Gastroesophageal sphincter (tissue), 4 donors: ENCODE measurements around the gene APEX1. TPM values are rescaled to one million over a fixed set of nuclear protein-coding genes. Genes with fewer than 3 reads are reported as not detected.
"Not testable (repeated sequence)": the region's sequence is repeated elsewhere in the genome, so short reads cannot be mapped to it uniquely, and the experiment has no call there.

Experiments used
- ATAC-seq: fragments of 150-250 bp; one replicate; pipeline ENCODE4 v1.9.1; 2016; ENCODE audit warnings: mild to moderate bottlenecking, moderate library complexity
- H3K27ac ChIP-seq, 4 donors: fragments of 200-600 bp; sonication (generic) in 3 of 4; 1 replicate in 3 of 4; 2 replicates in 1 of 4; pipeline ENCODE4 v1.5.1; 2016 to 2019
- H3K27me3 ChIP-seq: fragments of 200-600 bp; sonication (generic); one replicate; pipeline ENCODE4 v1.5.1; 2019
- H3K36me3 ChIP-seq, 2 donors: fragments of 200-600 bp; sonication (generic); one replicate each; pipeline ENCODE4 v1.5.1; 2019; ENCODE audit warnings: control low read depth in 1 of 2
- H3K4me1 ChIP-seq, 3 donors: fragments of 200-600 bp; sonication (generic); 1 replicate in 2 of 3; 2 replicates in 1 of 3; pipeline ENCODE4 v1.5.1; 2016 to 2019; ENCODE audit warnings: control low read depth in 2 of 3
- H3K4me3 ChIP-seq, 2 donors: fragments of 200-600 bp; sonication (generic); one replicate each; pipeline ENCODE4 v1.5.1; 2019; ENCODE audit warnings: mild to moderate bottlenecking in 1 of 2, moderate library complexity in 1 of 2
- H3K9me3 ChIP-seq, 3 donors: fragments of 200-600 bp; sonication (generic); one replicate each; pipeline ENCODE4 v1.5.1; 2017 to 2019; ENCODE audit warnings: control low read depth in 2 of 3
- CTCF ChIP-seq, 4 experiments: fragments of 200-600 bp in 2 of 4; fragments of 450-650 bp in 2 of 4; sonication (generic) in 1 of 4; IDR thresholded peaks; one replicate each; pipeline ENCODE4 v1.5.1; 2017 to 2019; ENCODE audit warnings: antibody characterized with exemption in 4 of 4, mild to moderate bottlenecking in 2 of 4, moderate library complexity in 2 of 4
- EP300 ChIP-seq: sonication (generic); formaldehyde crosslinking; IDR thresholded peaks from one replicate; pipeline ENCODE4 v1.6.1; 2017; ENCODE audit warnings: antibody characterized with exemption, mild to moderate bottlenecking
- POLR2A ChIP-seq, 2 donors: fragments of 450-650 bp; IDR thresholded peaks; one replicate each; pipeline ENCODE4 v1.6.1; 2017; ENCODE audit warnings: antibody characterized with exemption in 2 of 2, mild to moderate bottlenecking in 2 of 2, moderate library complexity in 1 of 2
- POLR2AphosphoS5 ChIP-seq: sonication (generic); formaldehyde crosslinking; IDR thresholded peaks from one replicate; pipeline ENCODE4 v1.6.1; 2017; ENCODE audit warnings: antibody characterized with exemption
- WGBS, 2 donors: methylation state at CpG; one replicate each; pipeline ENCODE4 v1.1.5; 2018; ENCODE audit warnings: low coverage in 1 of 2; 5-methylcytosine and 5-hydroxymethylcytosine counted together
- small RNA-seq, 4 donors: library from RNA; depleted of rRNA; stranded (forward); fragments of <200 nt; gene quantifications; one replicate each; pipeline ENCODE3, GENCODE V24; 2016
- total RNA-seq, 4 donors: library from RNA; depleted of rRNA; stranded (reverse); fragments of >200 nt; gene quantifications; one replicate each; pipeline ENCODE4 v1.1.0, GENCODE V29; 2016

Gene APEX1
- total RNA-seq, 4 donors from 2014 or later, result 86.2 to 120 (median 98.0) TPM

DNA sequence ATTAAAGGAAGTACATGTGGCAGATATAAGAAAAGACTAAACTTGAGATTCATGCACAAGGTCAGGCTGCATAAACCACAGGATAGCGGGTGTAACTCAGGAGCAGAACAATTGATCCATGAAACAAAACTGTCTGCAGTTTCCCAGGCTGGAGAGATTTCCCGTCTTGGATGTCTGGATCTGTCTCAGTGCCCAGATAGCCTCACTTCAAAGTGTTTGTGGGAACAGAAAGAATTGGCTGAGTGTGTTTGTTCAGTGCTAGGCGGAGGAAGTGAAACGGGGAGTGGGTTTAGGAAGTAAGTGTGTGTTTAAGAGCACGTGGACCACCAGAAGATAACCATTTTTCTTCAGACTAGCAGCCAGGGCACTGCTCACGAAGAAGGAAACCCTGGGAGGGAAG lies 48.9 kb downstream of the APEX1 start:
- H3K9me3 ChIP-seq, result no peaks in the 10 kb centered on the region
- no peaks in the 10 kb centered on the region for H3K36me3 ChIP-seq
- TF ChIP-seq CTCF (IDR thresholded peaks at IDR 0.05) (no peak), POLR2A (IDR thresholded peaks at IDR 0.05) (no peak), EP300 (no peak), POLR2AphosphoS5 (no peak)
- H3K27ac ChIP-seq, result no peak overlapping the region
- no peaks in the 10 kb centered on the region for H3K27me3 ChIP-seq
- H3K4me1 ChIP-seq, result no peaks in the 10 kb centered on the region
- H3K4me3 ChIP-seq, result no peak overlapping the region
- WGBS, 2 donors, result 35 to 59% methylated on average over 3 to 6 of the region's 6 CpGs
- no peak for ATAC-seq

- H3K9me3 ChIP-seq, H3K4me3 ChIP-seq, H3K36me3 ChIP-seq, H3K4me1 ChIP-seq, H3K27ac ChIP-seq, ATAC-seq, H3K27me3 ChIP-seq: not testable (repeated sequence)
- no CpG with 5 or more reads among the region's 30 CpGs for WGBS, 2 donors
These were observed 51.2 kb downstream of the APEX1 start for GRCh38 chr14:20506276-20506675.

DNA sequence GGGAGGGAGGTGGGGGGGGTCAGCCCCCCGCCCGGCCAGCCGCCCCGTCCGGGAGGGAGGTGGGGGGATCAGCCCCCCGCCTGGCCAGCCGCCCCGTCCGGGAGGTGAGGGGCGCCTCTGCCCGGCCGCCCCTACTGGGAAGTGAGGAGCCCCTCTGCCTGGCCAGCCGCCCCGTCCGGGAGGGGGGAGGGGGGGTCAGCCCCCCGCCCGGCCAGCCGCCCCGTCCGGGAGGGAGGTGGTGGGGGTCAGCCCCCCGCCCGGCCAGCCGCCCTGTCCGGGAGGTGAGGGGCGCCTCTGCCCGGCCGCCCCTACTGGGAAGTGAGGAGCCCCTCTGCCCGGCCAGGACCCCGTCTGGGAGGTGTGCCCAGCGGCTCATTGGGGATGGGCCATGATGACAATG lies 51.7 kb downstream of the APEX1 start:
- not testable (repeated sequence) for ATAC-seq, H3K4me3 ChIP-seq, H3K4me1 ChIP-seq, H3K27me3 ChIP-seq, H3K27ac ChIP-seq, H3K36me3 ChIP-seq, H3K9me3 ChIP-seq
- WGBS, 2 donors, result no CpG with 5 or more reads among the region's 30 CpGs

Small RNA genes within 50 kb of the gene (small RNA-seq; reads per million reads assigned to genes)
- gene RNA5SP382, result 0.36 to 4.4 (median 1.7) reads per million in 4 donors

Other genes with a start within 250 kb of the APEX1 start
- gene OR11H6, start 231.5 kb upstream of the APEX1 start, total RNA-seq, result not detected
- gene OR11H7, start 226.2 kb upstream of the APEX1 start, total RNA-seq, result under 1 TPM in 1 of 4 donors, not detected in 3; 0.50 TPM
- not detected for gene OR11H4, start 215.9 kb upstream of the APEX1 start, total RNA-seq
- 10 to 100 TPM in 2 of 4 donors, 1 to 10 TPM in 2; 8.1 to 10.9 (median 10.0) TPM for gene TTC5, start 149.3 kb upstream of the APEX1 start, total RNA-seq
- 10 to 100 TPM; 33.4 to 64.8 (median 39.5) TPM for gene CCNB1IP1, start 121.9 kb upstream of the APEX1 start, total RNA-seq
- gene PARP2, start 111.6 kb upstream of the APEX1 start, total RNA-seq, result 10 to 100 TPM in 2 of 4 donors, 1 to 10 TPM in 2; 8.2 to 18.1 (median 9.9) TPM
- 10 to 100 TPM; 12.9 to 27.6 (median 20.5) TPM for gene TEP1, start 41.7 kb upstream of the APEX1 start, total RNA-seq
- gene KLHL33, start 19.1 kb upstream of the APEX1 start, total RNA-seq, result 1 to 10 TPM in 2 of 4 donors, under 1 TPM in 2; 0.27 to 2.6 (median 1.1) TPM
- 10 to 100 TPM; 28.2 to 44.4 (median 34.4) TPM for gene OSGEP, start 414 bp upstream of the APEX1 start, total RNA-seq
- gene PIP4P1, start 6.2 kb downstream of the APEX1 start, total RNA-seq, result 10 to 100 TPM; 12.2 to 23.2 (median 20.1) TPM
- 10 to 100 TPM in 3 of 4 donors, 1 to 10 TPM in 1; 3.0 to 71.2 (median 19.9) TPM for gene PNP, start 14.2 kb downstream of the APEX1 start, total RNA-seq
- under 1 TPM in 1 of 4 donors, not detected in 3; 0.58 TPM for gene RNASE10, start 50.3 kb downstream of the APEX1 start, total RNA-seq
- under 1 TPM in 1 of 4 donors, not detected in 3; 0.15 TPM for gene RNASE9, start 105.8 kb downstream of the APEX1 start, total RNA-seq
- gene RNASE11, start 132.8 kb downstream of the APEX1 start, total RNA-seq, result not detected
- gene RNASE12, start 136.2 kb downstream of the APEX1 start, total RNA-seq, result not detected
- gene OR6S1, start 186.5 kb downstream of the APEX1 start, total RNA-seq, result not detected
- gene RNASE4, start 229.3 kb downstream of the APEX1 start, total RNA-seq, result 100 to 1,000 TPM in 2 of 4 donors, 10 to 100 TPM in 2; 65.2 to 139 (median 106) TPM
- 10 to 100 TPM; 16.8 to 32.0 (median 25.2) TPM for gene ANG, start 233.5 kb downstream of the APEX1 start, total RNA-seq